Thoracic aorta (tissue), 2 donors: ENCODE data around the gene COG5. TPM values are rescaled to one million over a fixed set of nuclear protein-coding genes. Genes with fewer than 3 reads are reported as not detected.

ENCODE experiments used
- ATAC-seq: fragments of 150-250 bp; one replicate; pipeline ENCODE4 v1.8.0; 2017; ENCODE audit warnings: low read depth; ENCODE audit not compliant: insufficient number of reproducible peaks, low FRiP score
- DNase-seq: peaks from one replicate; pipeline ENCODE4 v3.0.0-alpha.2; 2020; ENCODE audit warnings: low spot score
- H3K27ac ChIP-seq, 2 donors: fragments of 200-600 bp; sonication (generic); 1 replicate in 1 of 2; 2 replicates in 1 of 2; pipeline ENCODE4 v1.5.1; 2016; ENCODE audit warnings: mild to moderate bottlenecking in 2 of 2, moderate library complexity in 2 of 2
- H3K27me3 ChIP-seq: fragments of 200-600 bp; sonication (generic); replicated peaks from 2 replicates; pipeline ENCODE4 v1.6.0; 2016; ENCODE audit warnings: mild to moderate bottlenecking; ENCODE audit not compliant: insufficient read depth
- H3K36me3 ChIP-seq: fragments of 200-600 bp; sonication (generic); one replicate; pipeline ENCODE4 v1.5.1; 2016
- H3K4me1 ChIP-seq, 2 donors: fragments of 200-600 bp; sonication (generic); 1 replicate in 1 of 2; 2 replicates in 1 of 2; pipeline versions ENCODE4 v1.5.1 to v1.6.0; 2016; ENCODE audit warnings: low read depth in 2 of 2, mild to moderate bottlenecking in 1 of 2; ENCODE audit not compliant: control insufficient read depth in 1 of 2
- H3K4me3 ChIP-seq: fragments of 200-600 bp; sonication (generic); 2 replicates; pipeline ENCODE4 v1.5.1; 2016; ENCODE audit warnings: mild to moderate bottlenecking
- H3K9me3 ChIP-seq: fragments of 200-600 bp; sonication (generic); 2 replicates; pipeline ENCODE4 v1.5.1; 2016
- CTCF ChIP-seq: fragments of 200-600 bp; sonication (generic); IDR thresholded peaks from one replicate; pipeline ENCODE4 v1.5.1; 2019; ENCODE audit warnings: antibody characterized with exemption
- total RNA-seq, 2 donors: library from RNA; depleted of rRNA; stranded (reverse); fragments of >200 nt; gene quantifications; one replicate each; pipeline versions ENCODE4 v1.1.0 to v1.2.3, GENCODE V29; 2016

COG5 gene
- total RNA-seq, 2 donors from 2014 or later = 52.5 to 72.4 TPM

- no peaks in the 10 kb centered on the region for H3K27me3 ChIP-seq
- no peak for TF ChIP-seq CTCF
- ATAC-seq = no peak
- H3K36me3 ChIP-seq = peaks cover under 1% of the 10 kb centered on the region
- no peaks in the 10 kb centered on the region for H3K9me3 ChIP-seq
- H3K4me1 ChIP-seq = no peaks in the 10 kb centered on the region
- no peak overlapping the region for H3K4me3 ChIP-seq
- no peak overlapping the region for H3K27ac ChIP-seq
- DNase-seq = no peak
Observed at GRCh38 chr7:107354640-107355039, 209.1 kb downstream of the COG5 start.

GRCh38 chr7:107353701-107354100 lies 210.0 kb downstream of the COG5 start:
- Histone ChIP-seq H3K4me1 (no peaks in the 10 kb centered on the region), H3K27ac (no peak overlapping the region), H3K4me3 (no peak overlapping the region), H3K36me3 (no peaks in the 10 kb centered on the region), H3K9me3 (no peaks in the 10 kb centered on the region), H3K27me3 (no peaks in the 10 kb centered on the region)
- TF ChIP-seq CTCF = no peak
- DNase-seq (no peak), ATAC-seq (no peak)

- TF ChIP-seq CTCF = no peak
- no peaks in the 10 kb centered on the region for H3K36me3 ChIP-seq
- no peaks in the 10 kb centered on the region for H3K4me1 ChIP-seq
- ATAC-seq = no peak
- no peaks in the 10 kb centered on the region for H3K27me3 ChIP-seq
- no peak overlapping the region for H3K27ac ChIP-seq
- H3K4me3 ChIP-seq = no peak overlapping the region
- no peak for DNase-seq
- peaks cover 3% of the 10 kb centered on the region for H3K9me3 ChIP-seq
Observed at GRCh38 chr7:107345898-107346297, 217.8 kb downstream of the COG5 start.

- Histone ChIP-seq H3K9me3 (peaks cover 3% of the 10 kb centered on the region), H3K4me3 (no peak overlapping the region), H3K27ac (no peak overlapping the region), H3K27me3 (no peaks in the 10 kb centered on the region), H3K36me3 (no peaks in the 10 kb centered on the region), H3K4me1 (no peaks in the 10 kb centered on the region)
- DNase-seq (no peak), ATAC-seq (no peak)
- no peak for TF ChIP-seq CTCF
Observed at GRCh38 chr7:107344799-107345198, 218.9 kb downstream of the COG5 start.

- DNase-seq (no peak), ATAC-seq (no peak)
- Histone ChIP-seq H3K9me3 (peaks cover 3% of the 10 kb centered on the region), H3K4me1 (no peaks in the 10 kb centered on the region), H3K27me3 (no peaks in the 10 kb centered on the region), H3K36me3 (no peaks in the 10 kb centered on the region), H3K4me3 (no peak overlapping the region), H3K27ac (no peak overlapping the region)
- TF ChIP-seq CTCF = no peak
Observed at GRCh38 chr7:107344286-107344685, 219.4 kb downstream of the COG5 start.
